Natural killer cell (primary cell): Measurements from ENCODE around the gene DENND2D. TPM values are rescaled to one million over a fixed set of nuclear protein-coding genes. Genes with fewer than 3 reads are reported as not detected.
A peak's percentile ranks its signal among the peaks of the same experiment; 100 is the strongest.

ENCODE experiments used
- ATAC-seq, 3 donors: fragments of 150-1000 bp in 2 of 3; fragments of 200-7000 bp in 1 of 3; cut with Tn5 transposase; 1 replicate in 1 of 3; 2 replicates in 2 of 3; pipeline ENCODE4 v1.10.0; 2021; ENCODE audit warnings: mild to moderate bottlenecking in 2 of 3, moderate library complexity in 2 of 3
- DNase-seq, 2 donors: peaks; one replicate each; pipeline versions ENCODE4 v3.0.0 to v3.0.0-alpha.2; 2013 to 2021; ENCODE audit warnings: mixed read lengths in 1 of 2
- H3K27ac ChIP-seq: one replicate; pipeline ENCODE4 v1.5.1; 2013; ENCODE audit warnings: mild to moderate bottlenecking, low read length
- H3K27me3 ChIP-seq: one replicate; pipeline ENCODE4 v1.6.1; 2013; ENCODE audit warnings: low read length; ENCODE audit not compliant: control insufficient read depth, insufficient read depth
- H3K36me3 ChIP-seq: one replicate; pipeline ENCODE4 v1.6.1; 2013; ENCODE audit warnings: low read length; ENCODE audit not compliant: control insufficient read depth, insufficient read depth
- H3K4me1 ChIP-seq: one replicate; pipeline ENCODE4 v1.6.1; 2013; ENCODE audit warnings: low read length; ENCODE audit not compliant: control insufficient read depth, insufficient read depth
- H3K4me3 ChIP-seq: one replicate; pipeline ENCODE4 v1.5.1; 2013; ENCODE audit warnings: low read length
- H3K9me3 ChIP-seq: one replicate; pipeline ENCODE4 v1.6.1; 2013; ENCODE audit warnings: low read length; ENCODE audit not compliant: control insufficient read depth, insufficient read depth
- H3K27ac Mint-ChIP-seq, 2 donors: one replicate each; pipeline ENCODE4 v1.8.0; 2022; ENCODE audit warnings: mild to moderate bottlenecking in 2 of 2, mixed read lengths in 2 of 2, moderate library complexity in 1 of 2
- H3K27me3 Mint-ChIP-seq, 2 donors: one replicate each; pipeline ENCODE4 v1.8.0; 2022; ENCODE audit warnings: low read depth in 2 of 2, mixed read lengths in 2 of 2
- H3K36me3 Mint-ChIP-seq: one replicate; pipeline ENCODE4 v1.8.0; 2022; ENCODE audit warnings: mixed read lengths
- H3K4me1 Mint-ChIP-seq, 2 donors: one replicate each; pipeline ENCODE4 v1.8.0; 2022; ENCODE audit warnings: mixed read lengths in 2 of 2
- H3K4me3 Mint-ChIP-seq: one replicate; pipeline ENCODE4 v1.8.0; 2022; ENCODE audit warnings: mild to moderate bottlenecking, moderate library complexity, mixed read lengths
- H3K9me3 Mint-ChIP-seq, 2 donors: one replicate each; pipeline ENCODE4 v1.8.0; 2022; ENCODE audit warnings: mixed read lengths in 2 of 2
- WGBS: methylation state at CpG from one replicate; pipeline ENCODE4 v1.1.7; 2013; ENCODE audit warnings: missing lambda C conversion rate; ENCODE audit not compliant: insufficient coverage; 5-methylcytosine and 5-hydroxymethylcytosine counted together
- intact Hi-C: fragments of 100-400 bp; cut with micrococcal nuclease; formaldehyde crosslinking; loops from one replicate; pipeline ENCODE4 v1.14.2; 2022
- total RNA-seq, 4 donors: library from RNA; stranded (reverse); fragments of 120-200 nt in 1 of 4; gene quantifications; one replicate each; pipeline versions ENCODE4 v1.2.3 to v1.2.4, GENCODE V29; 2013 to 2022
- TF ChIP-seq, protein P1 (sequence below): fragments of 200-600 bp; IDR thresholded peaks from one replicate; pipeline ENCODE4 v1.8.0; 2022; ENCODE audit warnings: antibody characterized with exemption

The DENND2D gene
- total RNA-seq, 3 donors from 2014 or later (not counting 1 experiment from before 2014, with no cell fraction given), result 203 to 297 (median 203) TPM

DNA sequence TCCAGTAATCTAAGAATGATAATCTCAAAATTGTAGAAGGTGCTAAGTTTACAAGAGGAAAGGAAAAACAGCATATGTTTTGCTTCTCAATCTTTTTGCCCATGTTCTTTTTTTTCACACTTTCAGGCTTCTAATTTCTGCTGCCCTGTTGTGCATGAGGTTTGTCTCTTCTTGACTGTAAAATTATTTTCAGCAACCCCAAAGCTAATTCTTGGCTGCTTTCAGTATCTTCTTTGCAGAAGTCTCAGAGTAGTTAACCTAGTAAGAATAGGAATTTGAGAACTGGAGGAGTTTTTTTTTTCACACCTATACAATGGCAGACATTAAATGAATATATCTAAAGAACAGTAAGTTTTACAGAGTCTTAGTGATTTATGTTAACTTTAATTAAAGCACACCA is 26.4 kb downstream of the DENND2D start:
- peaks cover 20 to 23% of the 10 kb centered on the region in 2 donors for H3K4me1 Mint-ChIP-seq
- H3K9me3 Mint-ChIP-seq, result no peaks in the 10 kb centered on the region
- Histone ChIP-seq H3K4me3 (no peak overlapping the region), H3K4me1 (no peaks in the 10 kb centered on the region), H3K36me3 (peaks cover 73% of the 10 kb centered on the region), H3K27me3 (no peaks in the 10 kb centered on the region), H3K9me3 (no peaks in the 10 kb centered on the region), H3K27ac (no peak overlapping the region)
- DNase-seq (no peak), ATAC-seq (no peak)
- TF ChIP-seq, protein P1, sequence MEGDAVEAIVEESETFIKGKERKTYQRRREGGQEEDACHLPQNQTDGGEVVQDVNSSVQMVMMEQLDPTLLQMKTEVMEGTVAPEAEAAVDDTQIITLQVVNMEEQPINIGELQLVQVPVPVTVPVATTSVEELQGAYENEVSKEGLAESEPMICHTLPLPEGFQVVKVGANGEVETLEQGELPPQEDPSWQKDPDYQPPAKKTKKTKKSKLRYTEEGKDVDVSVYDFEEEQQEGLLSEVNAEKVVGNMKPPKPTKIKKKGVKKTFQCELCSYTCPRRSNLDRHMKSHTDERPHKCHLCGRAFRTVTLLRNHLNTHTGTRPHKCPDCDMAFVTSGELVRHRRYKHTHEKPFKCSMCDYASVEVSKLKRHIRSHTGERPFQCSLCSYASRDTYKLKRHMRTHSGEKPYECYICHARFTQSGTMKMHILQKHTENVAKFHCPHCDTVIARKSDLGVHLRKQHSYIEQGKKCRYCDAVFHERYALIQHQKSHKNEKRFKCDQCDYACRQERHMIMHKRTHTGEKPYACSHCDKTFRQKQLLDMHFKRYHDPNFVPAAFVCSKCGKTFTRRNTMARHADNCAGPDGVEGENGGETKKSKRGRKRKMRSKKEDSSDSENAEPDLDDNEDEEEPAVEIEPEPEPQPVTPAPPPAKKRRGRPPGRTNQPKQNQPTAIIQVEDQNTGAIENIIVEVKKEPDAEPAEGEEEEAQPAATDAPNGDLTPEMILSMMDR, result no peak
- no peaks in the 10 kb centered on the region for H3K27me3 Mint-ChIP-seq
- no peak overlapping the region for H3K4me3 Mint-ChIP-seq
- intact Hi-C loops, result no loop called here
- H3K36me3 Mint-ChIP-seq, result peaks cover 9% of the 10 kb centered on the region
- peak overlapping the region; percentile 48 to 57 for H3K27ac Mint-ChIP-seq

DNA sequence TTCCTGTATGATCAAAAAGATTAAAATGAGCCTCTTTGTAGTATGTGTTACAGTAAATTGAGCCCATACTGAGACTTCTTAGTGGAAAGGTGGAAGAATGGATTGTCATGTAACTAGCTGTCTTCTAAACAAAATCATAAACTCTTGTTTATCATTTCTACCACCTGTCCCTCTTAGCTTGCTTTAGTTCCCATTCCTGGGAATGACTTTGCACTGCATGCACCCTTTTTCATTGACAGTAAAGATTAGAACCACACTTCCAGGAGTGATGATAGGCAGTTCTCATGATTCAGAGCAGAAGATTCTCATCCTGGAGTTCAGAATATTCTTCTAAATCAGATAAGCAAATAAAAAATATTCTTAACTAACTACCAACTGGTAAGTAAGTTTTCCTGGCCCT is 28.0 kb downstream of the DENND2D start:
- Mint-ChIP-seq H3K4me3 (no peak overlapping the region), H3K9me3 (no peaks in the 10 kb centered on the region), H3K4me1 (peaks cover 23 to 25% of the 10 kb centered on the region in 2 donors), H3K27ac (peak overlapping the region; percentile 53 to 57), H3K27me3 (no peaks in the 10 kb centered on the region), H3K36me3 (peaks cover 15% of the 10 kb centered on the region)
- no peaks in the 10 kb centered on the region for H3K4me1 ChIP-seq
- no peak overlapping the region for H3K27ac ChIP-seq
- no peaks in the 10 kb centered on the region for H3K9me3 ChIP-seq
- TF ChIP-seq, protein P1, result no peak
- H3K36me3 ChIP-seq, result peaks cover 72% of the 10 kb centered on the region
- no peak for DNase-seq
- no peak for ATAC-seq
- intact Hi-C loops, result no loop called here
- H3K4me3 ChIP-seq, result no peak overlapping the region
- no peaks in the 10 kb centered on the region for H3K27me3 ChIP-seq

DNA sequence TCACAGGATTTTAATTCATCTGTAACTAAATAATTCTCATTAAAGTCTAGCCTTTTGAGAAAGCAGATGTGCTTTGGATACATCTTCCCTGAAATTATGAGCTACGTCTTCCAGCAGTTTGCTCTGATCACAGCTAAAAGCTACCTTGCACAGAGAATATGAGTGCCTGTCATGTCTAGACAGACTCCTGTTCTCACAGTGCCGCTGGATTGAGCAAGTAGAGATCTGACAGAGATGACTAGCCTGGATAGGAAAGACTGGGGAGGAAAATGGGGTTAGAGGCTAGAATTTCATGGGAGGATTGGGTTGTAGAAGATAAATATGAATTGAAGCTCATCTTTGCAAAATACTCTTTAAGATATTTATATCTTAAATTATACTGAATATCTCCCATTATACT is 36.3 kb downstream of the DENND2D start:
- Histone ChIP-seq H3K4me1 (no peaks in the 10 kb centered on the region), H3K36me3 (peaks cover 66% of the 10 kb centered on the region), H3K27me3 (no peaks in the 10 kb centered on the region), H3K27ac (no peak overlapping the region), H3K4me3 (no peak overlapping the region), H3K9me3 (no peaks in the 10 kb centered on the region)
- no peak for ATAC-seq
- Mint-ChIP-seq H3K9me3 (no peaks in the 10 kb centered on the region), H3K4me1 (peaks cover 5 to 17% of the 10 kb centered on the region in 2 donors), H3K27ac (no peak overlapping the region), H3K36me3 (peaks cover 6% of the 10 kb centered on the region), H3K4me3 (no peak overlapping the region), H3K27me3 (no peaks in the 10 kb centered on the region)
- intact Hi-C loops, result no loop called here
- TF ChIP-seq, protein P1, result no peak
- DNase-seq, result no peak
- WGBS, result 98% methylated on average over 2 of the region's 2 CpGs

DNA sequence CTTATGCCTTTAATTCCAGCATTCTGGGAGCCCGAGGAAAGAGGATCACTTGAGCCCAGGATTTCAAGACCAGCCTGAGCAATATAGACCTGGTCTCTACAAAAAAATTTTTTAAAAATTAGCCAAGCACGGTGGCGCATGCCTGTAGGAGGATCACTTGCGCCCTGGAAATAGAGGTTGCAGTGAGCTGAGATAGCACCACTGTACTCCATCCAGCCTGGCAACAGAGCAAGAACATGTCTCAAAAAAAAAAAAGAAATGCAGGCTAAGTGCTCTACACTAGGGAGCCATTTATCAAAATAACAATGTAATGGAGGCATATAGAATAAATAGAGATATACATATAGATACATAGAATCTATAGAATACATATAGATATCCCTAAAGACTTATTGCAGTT is 37.1 kb downstream of the DENND2D start:
- Histone ChIP-seq H3K9me3 (no peaks in the 10 kb centered on the region), H3K27ac (no peak overlapping the region), H3K27me3 (no peaks in the 10 kb centered on the region), H3K4me1 (no peaks in the 10 kb centered on the region), H3K36me3 (peaks cover 62% of the 10 kb centered on the region), H3K4me3 (no peak overlapping the region)
- Mint-ChIP-seq H3K27me3 (no peaks in the 10 kb centered on the region), H3K9me3 (no peaks in the 10 kb centered on the region), H3K36me3 (peaks cover 6% of the 10 kb centered on the region), H3K27ac (no peak overlapping the region), H3K4me1 (peaks cover 5 to 17% of the 10 kb centered on the region in 2 donors), H3K4me3 (no peak overlapping the region)
- no peak for ATAC-seq
- intact Hi-C loops, result no loop called here
- TF ChIP-seq, protein P1, result no peak
- WGBS, result 98% methylated on average over 4 of the region's 4 CpGs
- no peak for DNase-seq
